Smooth muscle cell (in vitro differentiated cells): ENCODE measurements around the gene GON4L. TPM values are rescaled to one million over a fixed set of nuclear protein-coding genes. Genes with fewer than 3 reads are reported as not detected.

Experiments
- DNase-seq: peaks from one replicate; lab custom pipeline; 2025; ENCODE audit not compliant: unreplicated experiment; lab: John Stamatoyannopoulos, UW
- H2AFZ ChIP-seq: fragments of 200-600 bp; sonication (generic); 2 replicates; pipeline ENCODE4 v1.6.0; 2016; ENCODE audit warnings: antibody characterized with exemption, low read depth, mild to moderate bottlenecking
- H3F3A ChIP-seq: fragments of 200-600 bp; sonication (generic); 2 replicates; pipeline ENCODE4 v1.6.0; 2017; ENCODE audit warnings: antibody characterized with exemption, low read depth
- H3K27ac ChIP-seq: fragments of 200-600 bp; sonication (generic); 2 replicates; pipeline ENCODE4 v1.5.1; 2016; ENCODE audit warnings: low read depth, mild to moderate bottlenecking
- H3K27me3 ChIP-seq: fragments of 200-600 bp; sonication (generic); 2 replicates; pipeline ENCODE4 v1.6.1; 2016; ENCODE audit warnings: low read depth, mild to moderate bottlenecking
- H3K36me3 ChIP-seq: fragments of 200-600 bp; sonication (generic); 2 replicates; pipeline ENCODE4 v1.5.1; 2016; ENCODE audit warnings: low read depth
- H3K4me1 ChIP-seq: fragments of 200-600 bp; sonication (generic); 2 replicates; pipeline ENCODE4 v1.5.1; 2016; ENCODE audit warnings: low read depth
- H3K4me2 ChIP-seq: fragments of 200-600 bp; sonication (generic); 2 replicates; pipeline ENCODE4 v1.6.0; 2016; ENCODE audit warnings: mild to moderate bottlenecking
- H3K4me3 ChIP-seq: fragments of 200-600 bp; sonication (generic); 2 replicates; pipeline ENCODE4 v1.5.1; 2016; ENCODE audit warnings: mild to moderate bottlenecking
- H3K79me2 ChIP-seq: fragments of 200-600 bp; sonication (generic); 2 replicates; pipeline ENCODE4 v1.6.0; 2016; ENCODE audit warnings: low read depth, mild to moderate bottlenecking
- H3K9ac ChIP-seq: fragments of 200-600 bp; sonication (generic); 2 replicates; pipeline ENCODE4 v1.6.0; 2016; ENCODE audit warnings: low read depth
- H3K9me3 ChIP-seq: fragments of 200-600 bp; sonication (generic); replicated peaks from 2 replicates; pipeline ENCODE4 v1.5.1; 2016; ENCODE audit warnings: low read depth
- H4K20me1 ChIP-seq: fragments of 200-600 bp; sonication (generic); 2 replicates; pipeline ENCODE4 v1.6.0; 2016; ENCODE audit warnings: low read depth
- WGBS: methylation state at CpG from one replicate; pipeline ENCODE4 v1.1.7; 2016; ENCODE audit warnings: low lambda C conversion rate; 5-methylcytosine and 5-hydroxymethylcytosine counted together
- polyA plus RNA-seq: library from polyadenylated mRNA; unstranded; fragments of >200 nt; fragmentation: Nextera tagmentation; extraction: Ambion mirVana; gene quantifications from 2 replicates; pipeline ENCODE4 v1.2.1, GENCODE V29; 2016
- total RNA-seq: library from RNA; depleted of rRNA; stranded (reverse); fragments of >200 nt; gene quantifications from 2 replicates; pipeline ENCODE4 v1.2.3, GENCODE V29; 2014
- TF ChIP-seq, protein P1 (sequence below): fragments of 200-600 bp; sonication (generic); IDR thresholded peaks from 2 replicates; pipeline ENCODE4 v1.5.1; 2017; ENCODE audit warnings: borderline replicate concordance, mild to moderate bottlenecking, antibody characterized with exemption; ENCODE audit not compliant: insufficient read depth, poor library complexity, severe bottlenecking

GON4L gene
- total and polyA plus RNA-seq, 2 experiments from 2014 or later: 21.0 to 40.8 TPM

DNA sequence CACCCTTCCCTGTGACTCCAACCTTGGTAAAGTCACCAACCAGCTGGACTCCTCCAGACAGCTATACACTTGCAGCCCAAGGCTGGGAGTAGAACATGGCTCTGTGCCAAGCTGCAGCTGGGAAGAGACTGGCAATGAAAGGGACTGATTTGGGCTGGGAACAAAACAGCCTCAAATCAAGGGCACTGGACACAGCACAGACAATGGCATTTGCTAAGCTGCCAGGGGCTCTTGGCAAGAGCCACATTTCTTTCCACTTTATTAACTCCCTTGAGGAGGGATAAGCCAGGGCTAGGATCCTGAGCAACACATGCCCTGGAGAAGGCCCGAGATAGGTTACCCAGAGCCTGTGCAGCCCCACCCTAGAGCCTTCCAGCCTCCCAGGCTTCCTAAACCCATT, 14.4 kb upstream of the GON4L start:
- H2AFZ ChIP-seq: no peak overlapping the region
- WGBS: 88% methylated on average over 1 of the region's 1 CpG
- no peak for DNase-seq
- H3K9me3 ChIP-seq: no peaks in the 10 kb centered on the region
- H3K36me3 ChIP-seq: no peaks in the 10 kb centered on the region
- no peak overlapping the region for H3K4me3 ChIP-seq
- no peaks in the 10 kb centered on the region for H3K79me2 ChIP-seq
- H3K4me1 ChIP-seq: no peaks in the 10 kb centered on the region
- H3F3A ChIP-seq: no peaks in the 10 kb centered on the region
- H3K9ac ChIP-seq: no peak overlapping the region
- no peaks in the 10 kb centered on the region for H3K27me3 ChIP-seq
- no peak overlapping the region for H3K27ac ChIP-seq
- H3K4me2 ChIP-seq: no peak overlapping the region
- H4K20me1 ChIP-seq: no peaks in the 10 kb centered on the region
- TF ChIP-seq, protein P1, sequence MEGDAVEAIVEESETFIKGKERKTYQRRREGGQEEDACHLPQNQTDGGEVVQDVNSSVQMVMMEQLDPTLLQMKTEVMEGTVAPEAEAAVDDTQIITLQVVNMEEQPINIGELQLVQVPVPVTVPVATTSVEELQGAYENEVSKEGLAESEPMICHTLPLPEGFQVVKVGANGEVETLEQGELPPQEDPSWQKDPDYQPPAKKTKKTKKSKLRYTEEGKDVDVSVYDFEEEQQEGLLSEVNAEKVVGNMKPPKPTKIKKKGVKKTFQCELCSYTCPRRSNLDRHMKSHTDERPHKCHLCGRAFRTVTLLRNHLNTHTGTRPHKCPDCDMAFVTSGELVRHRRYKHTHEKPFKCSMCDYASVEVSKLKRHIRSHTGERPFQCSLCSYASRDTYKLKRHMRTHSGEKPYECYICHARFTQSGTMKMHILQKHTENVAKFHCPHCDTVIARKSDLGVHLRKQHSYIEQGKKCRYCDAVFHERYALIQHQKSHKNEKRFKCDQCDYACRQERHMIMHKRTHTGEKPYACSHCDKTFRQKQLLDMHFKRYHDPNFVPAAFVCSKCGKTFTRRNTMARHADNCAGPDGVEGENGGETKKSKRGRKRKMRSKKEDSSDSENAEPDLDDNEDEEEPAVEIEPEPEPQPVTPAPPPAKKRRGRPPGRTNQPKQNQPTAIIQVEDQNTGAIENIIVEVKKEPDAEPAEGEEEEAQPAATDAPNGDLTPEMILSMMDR: no peak

DNA sequence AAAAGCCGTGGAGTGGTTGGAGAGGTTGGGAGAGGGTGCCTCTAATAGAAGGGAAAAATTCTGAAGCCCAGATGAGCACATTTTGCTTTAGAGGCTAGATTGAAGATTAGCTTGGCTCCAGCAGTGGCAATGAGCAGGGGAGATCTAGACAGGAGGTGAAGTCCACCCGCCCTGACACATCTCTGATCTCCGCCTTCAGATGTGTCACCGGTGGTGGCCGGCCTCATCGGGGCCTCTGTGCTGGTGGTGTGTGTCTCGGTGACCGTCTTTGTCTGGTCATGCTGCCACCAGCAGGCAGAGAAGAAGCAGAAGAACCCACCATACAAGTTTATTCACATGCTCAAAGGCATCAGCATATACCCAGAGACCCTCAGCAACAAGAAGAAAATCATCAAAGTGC, 10.8 kb upstream of the GON4L start:
- H3K4me1 ChIP-seq: no peaks in the 10 kb centered on the region

DNA sequence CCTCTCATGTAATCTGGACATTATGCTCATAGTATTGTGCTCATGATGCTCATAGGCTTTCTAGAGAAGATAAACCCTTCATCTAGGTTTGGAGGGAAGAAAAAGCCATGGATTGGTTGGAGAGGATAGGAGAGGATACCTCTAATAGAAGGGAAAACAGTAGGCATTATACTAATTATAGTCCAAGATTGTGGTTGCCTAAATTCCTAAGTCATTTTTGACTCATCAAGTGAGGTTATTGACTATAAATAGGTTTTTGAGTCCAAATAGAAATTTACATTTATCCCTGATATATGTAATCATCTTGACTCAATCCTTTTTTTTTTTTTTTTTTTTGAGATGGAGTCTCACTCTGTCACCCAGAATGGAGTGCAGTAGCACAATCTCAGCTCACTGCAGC, 7.4 kb upstream of the GON4L start:
- no peak for DNase-seq
- Histone ChIP-seq H3K4me3 (no peak overlapping the region), H3K79me2 (no peaks in the 10 kb centered on the region), H4K20me1 (no peaks in the 10 kb centered on the region), H2AFZ (no peak overlapping the region), H3K27ac (no peak overlapping the region), H3F3A (peaks cover 5% of the 10 kb centered on the region), H3K27me3 (peaks cover 9% of the 10 kb centered on the region), H3K4me2 (no peak overlapping the region), H3K36me3 (no peaks in the 10 kb centered on the region), H3K9ac (no peak overlapping the region), H3K4me1 (no peaks in the 10 kb centered on the region), H3K9me3 (no peaks in the 10 kb centered on the region)
- TF ChIP-seq, protein P1: no peak

More for the DNA sequence above, 10.8 kb upstream of the GON4L start:
- Histone ChIP-seq H2AFZ (no peak overlapping the region), H3K36me3 (no peaks in the 10 kb centered on the region), H3F3A (no peaks in the 10 kb centered on the region), H4K20me1 (no peaks in the 10 kb centered on the region), H3K4me3 (no peak overlapping the region), H3K9me3 (no peaks in the 10 kb centered on the region), H3K79me2 (no peaks in the 10 kb centered on the region), H3K9ac (no peak overlapping the region), H3K4me2 (no peak overlapping the region), H3K27me3 (no peaks in the 10 kb centered on the region), H3K27ac (no peak overlapping the region)
- 88% methylated on average over 8 of the region's 8 CpGs for WGBS
- TF ChIP-seq, protein P1: no peak
- no peak for DNase-seq

DNA sequence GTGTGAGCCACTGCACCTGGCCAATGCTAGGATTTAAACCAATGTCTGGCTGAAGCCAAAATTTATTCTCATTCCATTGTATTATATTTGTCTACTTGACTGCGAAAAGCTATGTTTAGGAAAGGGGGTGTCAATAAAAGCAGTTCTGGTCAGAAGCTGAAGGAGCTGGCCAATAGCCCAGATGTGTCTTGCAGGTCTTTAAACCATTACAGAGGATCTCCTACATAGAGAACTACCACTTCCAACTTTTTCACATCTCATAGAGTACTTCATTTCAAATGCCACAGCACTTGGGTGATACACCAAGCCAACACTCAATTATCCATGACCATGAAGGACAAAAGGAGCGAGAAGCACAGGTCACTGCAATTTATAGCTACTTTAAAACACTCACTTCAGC, 4.9 kb upstream of the GON4L start:
- H3K79me2 ChIP-seq: peaks cover 1% of the 10 kb centered on the region
- no peak overlapping the region for H2AFZ ChIP-seq
- peaks cover 5% of the 10 kb centered on the region for H3F3A ChIP-seq
- no peak overlapping the region for H3K9ac ChIP-seq
- H4K20me1 ChIP-seq: no peaks in the 10 kb centered on the region
- WGBS: 91% methylated on average over 2 of the region's 2 CpGs
- no peaks in the 10 kb centered on the region for H3K9me3 ChIP-seq
- TF ChIP-seq, protein P1: no peak
- H3K4me1 ChIP-seq: no peaks in the 10 kb centered on the region
- no peaks in the 10 kb centered on the region for H3K36me3 ChIP-seq
- H3K4me3 ChIP-seq: no peak overlapping the region
- peaks cover 9% of the 10 kb centered on the region for H3K27me3 ChIP-seq
- H3K4me2 ChIP-seq: no peak overlapping the region
- no peak for DNase-seq
- no peak overlapping the region for H3K27ac ChIP-seq
